PFSK-1 (cell line): ENCODE results near the gene ARHGAP44.

ENCODE experiments used
- POLR2AphosphoS5 ChIP-seq: IDR thresholded peaks from 2 replicates; pipeline ENCODE4 v1.6.1; 2012; ENCODE audit warnings: low read depth, mild to moderate bottlenecking, control low read depth, low read length, moderate library complexity
- TAF1 ChIP-seq: IDR thresholded peaks from 2 replicates; pipeline ENCODE4 v1.6.1; 2012; ENCODE audit warnings: low read length, control low read depth, borderline replicate concordance; ENCODE audit not compliant: insufficient read depth

DNA sequence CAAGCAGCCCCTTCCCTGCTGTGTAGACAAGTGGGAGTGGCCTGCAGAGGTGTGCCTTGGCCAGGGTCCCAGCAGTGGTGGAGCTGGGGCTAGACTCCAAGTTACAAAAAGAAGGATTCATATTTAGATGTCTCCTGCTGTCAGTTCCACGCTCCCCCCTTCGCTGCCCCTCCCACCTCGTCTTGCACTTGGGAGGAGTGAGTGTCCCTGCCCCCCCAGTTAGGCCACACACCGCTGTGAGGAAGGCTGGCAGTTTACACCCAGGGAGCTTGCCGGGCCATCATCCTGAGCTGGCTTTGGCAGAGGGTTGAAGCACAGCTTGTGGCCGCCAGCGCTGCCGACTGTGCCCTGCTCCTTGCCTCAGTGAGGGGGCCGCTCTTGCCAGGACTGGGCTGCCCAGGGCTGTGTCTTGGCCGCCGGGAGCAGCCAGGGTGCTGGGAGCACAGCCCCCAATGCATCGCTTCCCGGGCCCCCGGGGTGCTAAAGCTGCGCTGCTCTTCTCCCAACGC is 184.3 kb downstream of the ARHGAP44 start:
- TF ChIP-seq POLR2AphosphoS5, result no peak
- TF ChIP-seq TAF1, result no peak
